Stimulated activated CD8-positive, alpha-beta memory T cell treated with anti-CD3 and anti-CD28 coated beads, Interleukin-4, amount 100 ng/mL, for 4 hours (primary cell): ENCODE measurements around the gene COL15A1.
A peak's percentile ranks its signal among the peaks of the same experiment; 100 is the strongest.

Source experiments
- DNase-seq, 2 donors: peaks; one replicate each; pipeline ENCODE4 v3.0.0-alpha.2; 2020; ENCODE audit warnings: low read depth in 2 of 2, low spot score in 1 of 2

COL15A1 gene

DNA sequence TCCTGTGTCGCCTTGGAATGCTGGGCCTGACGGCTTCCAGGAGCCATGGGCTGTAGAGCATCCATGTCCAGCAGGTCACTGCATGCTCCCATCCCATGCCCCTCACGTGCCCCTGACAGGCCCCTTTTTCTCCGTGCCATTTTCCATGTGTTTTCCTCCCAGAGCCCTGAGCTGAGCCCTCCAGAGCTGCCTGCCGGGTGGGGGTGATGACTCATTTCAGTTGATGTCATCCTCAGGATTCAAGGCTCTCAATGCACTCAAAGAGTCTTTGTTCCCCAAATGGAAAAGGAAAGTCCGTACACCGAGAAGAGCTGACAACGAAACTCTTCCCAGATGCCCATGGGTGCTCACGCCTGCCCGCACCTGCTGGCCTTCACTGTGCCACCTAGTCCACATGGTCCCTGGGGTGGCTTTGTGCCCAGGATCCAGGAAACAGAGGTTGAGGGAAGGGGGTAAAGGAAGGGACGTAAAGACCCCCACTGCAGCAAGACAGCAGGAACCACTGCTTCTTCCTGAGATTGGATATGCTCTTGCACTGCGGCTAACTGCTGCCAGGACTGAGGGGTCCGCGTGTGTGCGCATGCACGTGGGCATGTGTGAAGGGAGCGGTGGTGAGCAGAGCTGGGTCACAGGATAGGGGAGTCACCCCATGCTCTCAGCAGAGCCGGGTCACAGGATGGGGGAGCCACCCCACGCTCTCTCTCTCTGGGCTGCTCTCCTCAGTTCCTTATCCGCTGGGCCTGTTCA lies 27.6 kb downstream of the COL15A1 start:
- no peak for DNase-seq

DNA sequence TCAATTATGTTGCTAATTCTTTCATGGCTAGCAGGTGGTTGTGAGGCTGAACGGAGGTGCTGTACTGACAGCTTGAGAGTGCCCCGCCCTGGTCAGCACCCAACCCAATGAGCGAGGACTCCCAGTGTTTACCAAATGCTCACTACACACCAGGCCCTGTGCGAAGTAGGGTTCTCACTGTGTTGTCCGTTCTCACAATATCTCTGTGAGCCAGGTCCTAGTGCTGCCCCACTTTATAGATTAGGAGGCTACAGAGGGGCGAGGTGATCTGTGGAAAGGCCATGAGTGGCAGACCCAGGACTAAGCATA lies 28.2 kb downstream of the COL15A1 start:
- DNase-seq, result no peak

DNA sequence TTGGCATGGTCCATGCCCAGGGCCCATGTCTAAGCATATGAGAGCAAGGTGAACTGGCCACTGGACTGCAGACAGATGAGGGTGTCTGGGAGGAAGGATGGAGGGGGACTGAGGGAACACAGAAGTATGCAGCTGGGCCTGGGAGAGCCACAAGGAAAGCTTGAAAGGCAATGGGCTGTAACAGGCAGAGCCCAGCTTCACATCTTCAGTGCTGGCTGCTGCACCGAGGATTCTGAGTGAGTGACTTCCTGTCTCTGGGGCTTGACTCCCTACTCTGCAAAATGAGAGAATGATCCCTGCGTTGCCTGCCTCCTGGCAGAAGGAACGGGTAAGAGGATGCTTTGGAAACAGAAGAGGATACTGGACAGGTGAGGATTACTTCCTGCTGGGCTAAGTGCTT lies 29.0 kb downstream of the COL15A1 start:
- no peak for DNase-seq

DNA sequence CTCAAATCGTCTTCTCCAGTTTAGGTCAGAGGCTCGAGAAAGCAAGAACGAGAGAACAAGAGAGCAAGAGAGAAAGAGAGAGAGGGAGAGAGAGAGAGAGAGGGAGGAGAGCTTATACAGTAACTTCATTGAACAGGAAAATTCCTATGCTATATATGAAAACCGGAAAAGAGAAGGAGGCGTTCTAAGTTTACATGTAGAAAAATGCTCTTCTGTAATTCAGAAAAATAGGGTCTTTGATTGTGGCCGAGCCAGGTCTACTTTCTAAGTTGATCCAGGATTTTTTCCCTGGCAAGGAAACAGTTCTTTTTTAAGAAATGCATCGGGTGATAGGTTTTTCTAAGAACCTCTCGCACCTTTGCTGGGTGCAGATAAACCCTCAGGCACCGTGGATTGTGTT lies 29.5 kb downstream of the COL15A1 start:
- DNase-seq, result no peak

DNA sequence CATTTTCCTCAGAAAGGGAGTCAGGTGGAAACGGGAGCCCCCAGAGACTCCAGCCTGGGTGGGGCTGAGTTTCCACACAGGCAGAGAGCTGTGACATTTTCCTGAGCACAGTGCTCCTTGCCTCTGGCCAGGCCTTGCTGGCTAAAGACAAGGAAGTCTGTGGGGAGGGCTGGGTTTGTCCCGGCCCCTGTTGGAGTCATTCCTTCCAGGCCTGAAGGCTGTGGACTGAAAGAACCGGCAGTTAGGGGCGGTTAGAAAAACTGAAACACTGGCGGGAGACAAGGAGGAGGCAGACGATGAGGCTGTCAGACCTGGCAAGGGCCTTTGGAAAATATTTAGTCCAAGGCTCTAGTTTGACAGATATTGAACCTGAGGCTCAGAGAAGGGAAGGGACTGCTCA lies 29.9 kb downstream of the COL15A1 start:
- no peak for DNase-seq

DNA sequence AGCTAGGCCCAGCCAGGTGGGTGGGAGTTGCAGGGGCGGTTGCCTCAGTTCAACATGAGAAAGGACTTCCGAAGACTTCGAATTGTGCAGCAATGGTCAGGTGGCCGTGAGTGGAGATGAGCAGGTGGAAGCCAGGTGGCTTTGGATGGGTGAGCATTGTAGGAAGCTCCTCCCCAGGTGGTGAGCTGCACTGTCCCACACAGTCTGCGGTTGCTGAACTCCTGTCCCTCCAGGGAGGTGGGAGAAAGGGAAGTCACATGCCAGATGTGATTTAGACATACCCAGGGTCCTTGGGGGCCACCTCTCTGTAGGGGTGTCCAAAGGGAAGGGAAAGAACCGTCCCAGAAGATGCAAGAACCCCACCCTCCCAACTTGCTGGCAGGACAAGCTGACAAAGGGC lies 30.4 kb downstream of the COL15A1 start:
- no peak for DNase-seq

DNA sequence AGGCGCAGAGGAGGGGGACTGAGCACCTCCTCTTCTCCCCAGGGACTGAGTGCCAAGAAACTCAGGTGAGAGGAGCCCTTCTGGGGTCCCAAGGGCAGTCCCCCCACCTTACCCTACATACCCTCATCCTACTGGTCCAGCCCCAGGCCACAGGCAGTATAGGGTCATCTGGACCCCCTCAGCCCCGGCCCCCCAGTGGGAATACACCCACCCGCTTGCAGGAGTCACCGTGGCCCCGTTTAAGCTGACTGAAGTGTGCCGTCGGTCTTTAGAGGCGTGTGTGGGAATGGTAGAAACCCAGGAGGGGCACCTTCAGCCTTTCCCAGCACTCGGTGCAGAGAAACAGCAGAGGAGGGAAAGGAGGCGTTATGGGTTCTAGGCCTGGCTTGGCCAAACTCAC lies 30.8 kb downstream of the COL15A1 start:
- no peak for DNase-seq

DNA sequence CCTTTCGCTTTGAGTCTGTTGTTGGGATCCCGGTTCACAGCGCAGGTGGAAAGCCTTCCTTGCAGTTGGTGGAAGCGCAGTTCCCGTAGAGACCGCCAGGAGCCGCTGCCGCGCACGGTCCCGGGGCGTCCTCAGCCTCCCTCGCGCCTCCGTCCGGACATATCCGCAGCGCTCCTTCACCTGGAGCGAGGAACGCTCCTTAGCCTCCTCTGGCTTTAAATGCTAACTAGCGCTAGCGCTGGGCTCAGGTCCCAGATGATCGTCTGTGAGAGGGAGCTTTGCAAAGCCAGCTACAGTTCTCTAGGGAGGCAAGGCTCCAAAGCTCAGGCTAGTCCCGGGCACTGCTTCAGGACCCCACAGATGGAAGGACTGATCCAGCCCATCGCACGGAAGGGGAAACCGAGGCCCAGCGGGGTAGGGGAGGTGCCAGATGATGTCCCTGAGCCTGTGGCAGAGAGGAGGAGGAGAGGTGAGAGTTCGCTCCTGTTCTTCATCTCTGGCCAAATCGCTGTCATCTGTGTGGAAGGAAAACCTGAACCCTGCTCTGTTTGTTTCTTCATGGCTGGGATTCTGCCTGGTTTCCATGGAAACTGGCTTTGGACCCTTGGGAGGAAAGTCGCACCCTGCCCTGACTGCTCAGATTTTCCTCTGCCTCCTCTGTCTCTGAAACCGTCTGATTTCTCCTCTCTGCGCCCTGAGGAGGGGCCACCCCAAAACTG lies 31.4 kb downstream of the COL15A1 start:
- DNase-seq, result peak; percentile 57 to 60

DNA sequence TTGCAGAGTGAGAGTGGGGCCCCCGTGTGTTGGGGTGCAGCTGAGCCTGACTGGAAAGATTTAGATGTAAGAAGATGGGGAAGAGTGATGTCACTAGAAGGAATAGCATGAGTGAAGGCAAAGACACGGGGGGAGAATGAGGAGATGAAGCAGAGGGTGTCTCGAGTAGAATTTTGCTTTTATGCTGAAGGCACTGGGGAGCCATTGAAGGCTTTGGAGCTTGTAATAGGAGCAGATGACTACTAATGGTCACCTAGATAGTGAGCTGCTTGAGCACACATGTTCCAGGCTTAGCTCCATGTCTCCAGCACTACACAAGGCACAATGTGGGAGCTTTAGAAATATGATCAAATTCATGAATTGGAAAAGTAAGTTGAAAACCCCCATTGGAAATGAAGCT lies 32.1 kb downstream of the COL15A1 start:
- no peak for DNase-seq

DNA sequence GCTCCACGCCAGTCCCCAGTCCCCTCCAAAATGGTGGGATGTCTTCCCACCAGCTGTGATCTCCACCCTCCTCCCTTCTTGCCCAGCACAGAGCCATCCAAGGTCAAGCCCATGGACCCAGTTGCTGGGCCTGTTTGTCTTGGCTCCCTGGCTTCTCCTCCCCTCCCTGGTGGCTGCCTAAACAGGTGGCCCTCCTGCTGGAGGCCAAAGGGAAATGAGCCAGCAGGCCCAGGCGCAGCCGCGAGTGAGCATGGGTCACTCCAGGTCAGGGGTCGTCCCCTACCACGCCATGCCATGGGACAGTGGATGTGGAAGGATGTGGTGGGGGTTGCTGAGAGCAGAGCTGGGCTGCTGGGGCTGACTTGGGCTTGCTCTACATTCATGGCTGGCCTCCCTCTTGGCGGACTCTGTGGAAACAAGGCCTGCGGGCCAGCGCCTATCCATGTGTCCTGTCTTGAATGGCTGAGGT lies 33.6 kb downstream of the COL15A1 start:
- no peak for DNase-seq

DNA sequence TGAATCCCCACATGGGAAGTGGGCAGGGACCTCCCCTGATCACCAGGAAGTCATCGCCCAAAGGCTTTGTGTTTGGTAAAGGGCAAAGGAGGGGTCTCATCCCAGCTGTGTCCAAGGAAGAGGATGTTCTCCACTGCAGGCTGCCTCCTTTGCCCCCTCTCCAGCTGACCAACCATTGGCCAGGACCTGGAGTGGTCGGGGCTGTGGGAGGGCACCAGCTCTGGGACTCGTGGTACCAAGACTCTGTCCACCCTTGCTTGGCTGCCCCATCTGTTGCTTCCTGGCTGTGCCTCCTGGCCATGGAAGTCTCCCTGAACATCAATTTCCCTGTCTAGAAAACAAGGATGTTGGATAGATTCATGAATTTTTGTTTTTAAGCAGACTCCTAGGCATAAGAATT lies 34.1 kb downstream of the COL15A1 start:
- no peak for DNase-seq

DNA sequence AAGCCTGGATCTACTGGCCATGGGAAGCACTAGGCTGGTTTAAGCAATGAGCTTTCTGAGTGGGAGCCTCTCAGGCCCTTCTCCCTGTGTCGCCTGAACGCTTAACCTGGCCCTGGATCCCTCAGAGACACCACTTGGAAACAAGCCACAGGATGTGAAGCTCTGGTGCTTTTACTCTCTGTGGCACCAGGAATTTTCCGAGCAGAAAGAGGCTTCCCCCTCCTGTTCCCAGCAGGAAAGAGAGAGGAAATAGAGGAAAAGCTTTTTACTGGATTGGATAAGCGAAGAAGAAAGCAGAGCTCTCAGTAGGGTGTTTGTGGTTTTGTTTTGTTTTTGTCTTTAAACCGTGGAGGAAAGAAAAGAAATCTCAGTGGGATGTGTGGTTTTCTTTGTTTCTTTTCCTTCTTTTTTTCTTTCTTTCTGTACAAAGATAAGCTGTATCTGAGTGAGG lies 34.5 kb downstream of the COL15A1 start:
- DNase-seq, result no peak

DNA sequence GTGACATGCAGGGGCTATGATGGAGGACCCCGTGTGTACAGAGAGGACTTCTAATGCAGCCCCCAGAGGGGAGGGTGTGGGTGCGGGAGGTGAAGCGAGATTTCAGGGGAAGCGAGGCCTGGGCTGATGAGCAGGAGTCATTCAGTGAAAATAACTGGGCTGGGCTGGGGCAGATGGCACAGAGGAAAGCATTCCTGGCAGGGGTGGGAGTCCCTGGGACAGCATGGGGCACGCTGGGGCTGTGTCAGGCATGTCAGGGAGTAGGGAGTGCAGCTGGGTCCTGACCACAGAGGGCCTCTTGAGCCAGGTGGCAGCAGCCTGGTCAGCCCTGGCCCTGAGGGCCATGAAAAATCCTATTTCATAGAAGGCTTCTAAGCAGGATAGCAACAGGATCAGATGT lies 36.6 kb downstream of the COL15A1 start:
- DNase-seq, result no peak

DNA sequence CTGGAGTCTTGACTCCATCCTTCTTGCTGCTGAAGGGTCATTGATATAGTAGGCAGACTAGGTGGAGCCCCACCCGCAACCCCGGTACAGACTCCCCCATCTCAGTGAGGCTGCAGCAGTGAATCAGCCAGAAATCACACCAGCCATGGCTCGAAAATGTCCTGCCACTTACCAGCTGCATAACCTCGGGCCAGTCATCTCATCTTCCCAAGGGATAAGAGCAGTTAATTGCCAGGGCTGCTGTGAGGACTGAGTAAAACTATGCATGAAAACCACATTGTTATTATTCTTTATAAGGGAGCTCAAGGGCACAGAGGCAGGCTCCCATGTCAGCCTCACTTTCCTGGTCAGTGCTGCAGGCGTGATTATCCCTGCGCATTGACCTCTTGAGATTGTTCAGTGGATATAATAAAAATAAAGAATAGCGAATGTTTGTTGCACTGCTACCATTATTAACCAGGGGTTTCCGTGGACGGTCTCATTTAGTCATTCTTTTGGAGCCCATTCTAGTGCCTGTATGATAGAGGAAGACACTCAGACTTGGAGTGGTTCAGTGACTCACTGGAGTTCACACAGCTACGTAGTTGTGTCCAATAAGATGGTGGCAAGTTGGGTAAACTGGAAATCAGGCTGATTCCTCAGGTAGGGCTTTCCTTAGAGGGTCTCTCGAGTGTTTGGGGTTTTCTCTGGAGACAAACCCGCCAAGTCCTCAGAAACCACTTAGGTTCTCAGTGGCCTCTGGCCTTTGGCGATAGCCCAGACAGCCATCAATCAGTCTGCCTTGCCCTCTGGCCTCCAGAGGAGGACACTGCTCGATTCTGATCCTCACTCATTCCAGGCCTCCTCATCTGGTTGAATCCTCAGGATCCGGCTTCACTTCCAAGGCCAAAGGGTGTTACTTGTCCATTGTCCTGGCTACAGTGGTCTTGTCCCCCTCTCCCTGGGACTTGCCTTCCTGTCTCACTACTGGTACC lies 39.9 kb downstream of the COL15A1 start:
- no peak for DNase-seq

DNA sequence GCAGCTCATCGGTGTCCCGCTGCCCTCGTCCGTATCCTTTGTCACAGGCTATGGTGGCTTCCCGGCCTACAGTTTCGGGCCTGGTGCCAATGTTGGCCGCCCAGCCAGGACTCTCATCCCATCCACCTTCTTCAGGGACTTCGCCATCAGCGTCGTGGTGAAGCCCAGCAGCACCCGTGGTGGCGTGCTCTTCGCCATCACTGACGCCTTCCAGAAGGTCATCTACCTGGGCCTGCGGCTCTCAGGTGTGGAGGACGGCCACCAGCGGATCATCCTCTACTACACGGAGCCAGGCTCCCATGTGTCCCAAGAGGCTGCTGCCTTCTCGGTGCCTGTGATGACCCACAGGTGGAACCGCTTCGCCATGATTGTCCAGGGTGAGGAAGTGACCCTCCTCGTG lies 41.9 kb downstream of the COL15A1 start:
- DNase-seq, result no peak

DNA sequence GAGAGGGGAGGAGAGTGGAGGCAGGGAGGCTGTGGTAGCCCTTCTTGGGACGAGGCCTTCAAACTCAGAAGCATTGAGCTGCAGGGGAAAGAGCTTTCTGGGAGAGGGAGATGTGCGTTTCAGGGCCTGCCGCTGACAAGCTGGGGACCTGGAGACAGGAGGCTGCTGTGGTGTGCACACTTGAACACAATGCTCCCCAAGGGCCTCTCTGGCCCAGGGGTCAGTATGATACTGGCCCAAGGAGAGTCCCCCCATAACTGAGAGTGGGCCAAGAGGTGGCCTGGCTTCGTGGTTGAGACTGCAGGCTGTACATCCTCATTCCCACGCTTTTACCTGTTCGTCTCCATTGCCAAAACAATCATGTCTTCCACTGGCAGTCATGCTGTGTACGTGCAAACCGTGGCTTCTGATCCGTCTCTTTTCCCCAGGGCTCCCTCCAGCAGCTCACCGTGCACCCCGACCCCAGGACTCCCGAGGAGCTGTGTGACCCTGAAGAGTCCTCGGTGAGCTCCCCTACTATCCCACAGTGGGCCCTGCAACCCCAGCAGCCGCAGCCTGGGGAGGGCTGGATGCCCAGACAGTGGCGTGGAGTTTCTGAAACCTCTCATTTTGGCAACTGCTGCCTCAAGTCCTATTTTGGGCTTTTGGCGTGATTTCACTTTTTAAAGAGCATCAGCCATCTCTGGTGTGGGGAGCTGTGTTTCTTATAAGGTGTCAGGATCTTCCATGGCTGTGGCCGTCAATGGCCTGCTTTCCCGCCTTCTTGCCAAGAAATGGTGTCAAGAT lies 43.4 kb downstream of the COL15A1 start:
- no peak for DNase-seq

DNA sequence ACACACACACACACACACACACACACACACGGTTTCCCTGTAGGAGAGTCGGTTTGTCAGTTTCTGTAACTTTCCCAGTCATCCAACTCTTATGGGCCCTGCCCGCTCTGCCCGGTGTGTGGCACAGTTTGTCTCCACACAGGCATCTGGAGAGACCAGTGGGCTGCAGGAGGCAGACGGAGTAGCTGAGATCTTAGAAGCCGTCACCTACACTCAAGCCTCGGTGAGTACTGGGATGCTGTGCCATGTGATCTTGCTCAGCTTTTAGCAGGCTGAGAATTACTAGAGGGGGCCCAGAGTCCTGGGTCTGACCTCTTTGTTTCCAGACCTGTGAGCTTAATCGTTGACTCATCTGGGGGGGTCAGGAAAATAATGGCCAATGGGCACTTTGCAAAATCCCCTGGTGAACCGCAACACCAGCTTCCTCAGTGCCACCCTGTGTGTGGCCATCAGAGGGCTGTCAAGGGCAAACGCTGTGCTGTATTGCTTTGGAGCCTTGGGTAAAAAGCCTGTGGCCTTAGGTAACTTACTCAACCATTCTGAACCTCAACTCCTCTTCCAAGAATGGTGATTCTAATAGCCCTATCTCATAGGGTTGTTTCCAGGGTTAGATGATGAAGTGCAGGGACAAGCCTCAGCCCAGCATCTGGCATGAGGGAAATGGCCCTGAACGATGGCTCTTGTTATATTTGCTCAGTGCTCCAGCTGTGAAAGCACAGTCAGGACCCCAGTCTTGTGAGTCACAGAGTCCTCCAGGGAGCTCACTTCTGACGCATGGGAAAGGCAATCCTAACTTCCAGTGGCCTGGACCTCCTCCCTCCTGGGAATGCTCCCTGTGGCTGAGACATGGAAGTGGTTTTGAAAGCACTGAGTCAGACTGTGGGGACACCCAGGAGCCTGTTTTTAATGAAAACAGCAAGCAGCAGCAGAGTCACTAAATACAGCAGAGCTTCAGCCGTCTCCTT lies 45.6 kb downstream of the COL15A1 start:
- no peak for DNase-seq

DNA sequence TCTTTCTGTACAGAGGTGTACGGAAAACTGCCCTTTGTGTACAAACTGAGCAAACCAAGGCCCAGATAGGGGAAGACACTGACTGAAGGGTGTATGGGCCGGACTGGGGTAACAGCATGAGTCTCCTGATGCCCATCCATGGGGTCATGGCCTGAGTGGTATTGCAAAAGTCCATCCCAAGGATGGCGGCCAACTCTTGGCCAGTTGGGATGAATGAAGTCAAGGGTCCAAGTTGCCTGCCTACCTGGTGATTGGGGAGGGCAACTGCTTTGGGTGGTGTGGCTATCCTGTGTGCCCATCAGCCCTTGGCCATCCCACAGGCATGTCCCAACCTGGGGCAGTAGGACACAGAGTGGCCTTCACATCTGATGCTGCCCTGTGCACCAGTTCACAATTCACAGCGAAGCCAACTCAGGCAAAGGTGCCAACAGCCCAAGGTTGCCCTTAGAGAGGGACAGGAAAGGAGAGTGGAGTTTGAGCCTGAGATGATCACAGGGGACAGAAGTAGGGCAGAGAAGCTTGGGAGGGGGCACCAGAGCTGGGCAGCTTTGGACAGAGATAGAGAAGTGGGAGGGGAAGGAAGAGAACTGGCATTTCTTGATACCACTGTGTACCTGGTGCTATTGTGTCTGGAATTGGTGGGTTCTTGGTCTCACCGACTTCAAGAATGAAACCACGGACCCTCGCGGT lies 46.6 kb downstream of the COL15A1 start:
- no peak for DNase-seq
